NB4 (cell line): ENCODE results near the gene HS3ST3B1.

Experiments used
- DNase-seq: peaks from one replicate; pipeline ENCODE4 v3.0.0; 2010; ENCODE audit warnings: low read depth
- H3K4me3 ChIP-seq: one replicate; pipeline ENCODE4 v1.5.1; 2011; ENCODE audit warnings: mild to moderate bottlenecking, low read depth, low read length, moderate library complexity
- CTCF ChIP-seq: IDR thresholded peaks from one replicate; pipeline ENCODE4 v1.5.1; 2012; ENCODE audit warnings: low read depth, low read length
- MAX ChIP-seq: IDR thresholded peaks from 2 replicates; pipeline ENCODE4 v1.6.1; 2011; ENCODE audit warnings: low read depth, low read length
- MYC ChIP-seq: IDR thresholded peaks from 2 replicates; pipeline ENCODE4 v1.6.1; 2011; ENCODE audit warnings: low read depth, low read length
- POLR2A ChIP-seq: IDR thresholded peaks from 2 replicates; pipeline ENCODE4 v1.6.1; 2011; ENCODE audit warnings: mild to moderate bottlenecking; ENCODE audit not compliant: insufficient read length; ENCODE audit errors: extremely low read depth

HS3ST3B1 gene

DNA sequence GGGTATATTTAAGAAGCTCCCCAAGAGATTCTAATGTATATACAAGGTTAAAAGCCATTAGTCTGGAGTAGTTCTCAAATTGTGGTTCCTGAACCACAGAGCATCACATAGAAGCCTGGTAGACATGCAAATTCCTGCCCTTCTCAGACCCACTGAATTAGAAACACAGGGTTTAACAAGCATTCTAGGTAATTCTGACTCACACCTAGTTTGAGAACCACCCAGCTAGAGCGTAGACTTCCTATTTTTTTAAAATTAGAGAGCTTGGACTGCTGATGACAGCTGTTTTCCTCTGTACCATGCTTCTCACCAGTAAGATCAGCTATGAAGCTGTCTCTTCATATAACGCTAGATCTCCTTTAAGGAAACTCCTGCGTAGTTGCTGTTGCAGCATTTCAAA, 50.6 kb downstream of the HS3ST3B1 start:
- DNase-seq = peak; percentile 22
- TF ChIP-seq CTCF (no peak), MAX (no peak), POLR2A (no peak), MYC (no peak)
- H3K4me3 ChIP-seq = no peak overlapping the region

- TF ChIP-seq CTCF = no peak
- TF ChIP-seq MYC = no peak
- no peak for TF ChIP-seq MAX
- TF ChIP-seq POLR2A = no peak
- peak; percentile 50 for DNase-seq
- H3K4me3 ChIP-seq = no peak overlapping the region
These were observed 51.3 kb downstream of the HS3ST3B1 start for GRCh38 chr17:14352136-14352535.

DNA sequence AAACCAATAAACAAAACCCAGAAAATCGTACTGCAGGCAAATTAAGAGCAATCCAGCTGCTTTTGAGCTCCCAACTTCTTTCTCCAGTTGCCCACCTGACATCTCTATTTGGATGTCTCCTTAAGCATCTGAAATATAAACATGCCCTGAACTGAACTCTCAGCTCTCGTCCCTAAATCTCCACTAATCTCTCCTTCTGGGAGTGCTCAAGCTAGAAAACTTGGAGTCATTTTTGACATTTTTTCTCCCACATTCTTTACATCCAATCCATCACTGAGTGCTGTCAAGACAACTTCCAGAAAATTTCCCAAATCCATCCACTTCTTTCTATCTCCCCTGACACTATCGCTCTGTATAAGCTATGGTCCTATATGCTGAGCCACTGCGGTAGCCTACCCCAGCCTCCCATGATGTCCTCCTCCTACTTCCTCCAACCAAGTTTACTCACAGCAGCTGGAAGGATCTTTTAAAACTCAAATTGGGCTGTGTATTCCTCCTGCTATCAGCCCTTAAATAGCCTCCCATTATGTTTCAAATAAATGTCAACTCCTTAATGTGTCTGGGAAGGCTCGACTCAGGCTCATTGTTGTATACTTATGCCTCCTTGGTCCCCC, 53.1 kb downstream of the HS3ST3B1 start:
- no peak for DNase-seq
- TF ChIP-seq MYC = no peak
- TF ChIP-seq MAX = no peak
- no peak for TF ChIP-seq CTCF
- TF ChIP-seq POLR2A = no peak
- no peak overlapping the region for H3K4me3 ChIP-seq

GRCh38 chr17:14354807-14355206, 53.9 kb downstream of the HS3ST3B1 start:
- H3K4me3 ChIP-seq = no peak overlapping the region
- no peak for DNase-seq
- no peak for TF ChIP-seq MYC
- TF ChIP-seq MAX = no peak
- TF ChIP-seq POLR2A = no peak
- no peak for TF ChIP-seq CTCF

DNA sequence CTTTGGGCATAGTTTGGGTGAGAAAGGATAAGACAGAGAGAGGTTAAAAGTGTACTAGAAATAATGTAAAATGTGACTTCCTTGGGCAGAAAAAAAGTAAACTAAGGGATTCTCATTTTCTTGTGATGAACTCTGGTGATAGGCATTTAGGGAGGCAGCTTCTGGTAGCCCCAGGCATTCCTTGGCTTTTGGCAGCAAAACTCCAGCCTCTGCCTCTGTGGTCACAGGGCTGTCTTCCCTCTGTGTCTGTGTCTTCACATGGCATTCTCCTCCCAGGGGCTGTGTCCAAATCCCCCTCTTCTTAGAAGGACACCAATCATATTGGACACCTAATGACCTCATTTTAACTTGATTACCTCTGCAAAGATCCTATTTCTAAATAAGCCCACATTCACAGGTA, 54.7 kb downstream of the HS3ST3B1 start:
- no peak overlapping the region for H3K4me3 ChIP-seq
- no peak for TF ChIP-seq POLR2A
- TF ChIP-seq MYC = no peak
- TF ChIP-seq CTCF = no peak
- no peak for TF ChIP-seq MAX
- DNase-seq = no peak
